Ramos (cell line): ENCODE results near the gene UQCC3.

Experiments
- in situ Hi-C: fragments of 300-500 bp; cut with MboI; formaldehyde crosslinking; loops from one replicate; pipeline ENCODE4 v1.14.3; 2022; ENCODE audit warnings: low sequenced_read_pairs; ENCODE audit not compliant: unreplicated experiment

The UQCC3 gene

GRCh38 chr11:62719302-62719978, 48.0 kb downstream of the UQCC3 start:
- in situ Hi-C loops, result no loop called here

DNA sequence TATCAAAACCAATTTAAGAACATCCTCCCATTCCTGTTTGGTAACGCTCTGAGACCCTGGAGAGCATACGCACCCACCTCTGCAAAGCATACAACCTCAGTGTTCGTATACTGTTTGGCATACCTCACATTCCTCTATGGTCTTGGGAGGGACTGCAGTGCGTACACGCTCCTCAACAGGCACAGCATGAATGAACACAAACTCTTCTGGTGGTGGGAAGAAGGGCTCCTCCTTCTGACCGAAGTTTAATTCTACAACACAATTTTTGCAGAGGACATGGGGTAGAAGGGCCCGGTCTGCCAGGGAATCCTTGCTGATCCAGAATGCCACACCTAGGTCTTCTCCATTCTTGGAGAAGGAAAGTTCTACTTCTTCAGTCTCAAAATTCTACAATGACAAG, 50.5 kb downstream of the UQCC3 start:
- in situ Hi-C loops, result no loop called here
